Measurements from ENCODE around the gene ARHGAP18. TPM values are rescaled to one million over a fixed set of nuclear protein-coding genes. Genes with fewer than 3 reads are reported as not detected.

The ARHGAP18 gene
- total and polyA plus RNA-seq, 12 donors = 2.2 to 15.4 (median 4.1) TPM

- Histone ChIP-seq H3K27me3 (no peaks in the 10 kb centered on the region), H3K36me3 (peaks cover 0 to 63% (median 0%) of the 10 kb centered on the region in 9 donors), H3K4me1 (no peaks in the 10 kb centered on the region), H3K4me3 (no peak overlapping the region), H3K9me3 (no peaks in the 10 kb centered on the region), H3K27ac (no peak overlapping the region)
- DNase-seq (no peak), ATAC-seq (no peak)
- intact Hi-C loops (cut with DNase I) = no loop called here
- 61 to 77% methylated on average over 3 of the region's 3 CpGs for WGBS, 2 donors
- TF ChIP-seq, protein P1, sequence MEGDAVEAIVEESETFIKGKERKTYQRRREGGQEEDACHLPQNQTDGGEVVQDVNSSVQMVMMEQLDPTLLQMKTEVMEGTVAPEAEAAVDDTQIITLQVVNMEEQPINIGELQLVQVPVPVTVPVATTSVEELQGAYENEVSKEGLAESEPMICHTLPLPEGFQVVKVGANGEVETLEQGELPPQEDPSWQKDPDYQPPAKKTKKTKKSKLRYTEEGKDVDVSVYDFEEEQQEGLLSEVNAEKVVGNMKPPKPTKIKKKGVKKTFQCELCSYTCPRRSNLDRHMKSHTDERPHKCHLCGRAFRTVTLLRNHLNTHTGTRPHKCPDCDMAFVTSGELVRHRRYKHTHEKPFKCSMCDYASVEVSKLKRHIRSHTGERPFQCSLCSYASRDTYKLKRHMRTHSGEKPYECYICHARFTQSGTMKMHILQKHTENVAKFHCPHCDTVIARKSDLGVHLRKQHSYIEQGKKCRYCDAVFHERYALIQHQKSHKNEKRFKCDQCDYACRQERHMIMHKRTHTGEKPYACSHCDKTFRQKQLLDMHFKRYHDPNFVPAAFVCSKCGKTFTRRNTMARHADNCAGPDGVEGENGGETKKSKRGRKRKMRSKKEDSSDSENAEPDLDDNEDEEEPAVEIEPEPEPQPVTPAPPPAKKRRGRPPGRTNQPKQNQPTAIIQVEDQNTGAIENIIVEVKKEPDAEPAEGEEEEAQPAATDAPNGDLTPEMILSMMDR (IDR thresholded peaks at IDR 0.05) = no peak
These were observed 94.5 kb downstream of the ARHGAP18 start for GRCh38 chr6:129615496-129615895.

GRCh38 chr6:129615020-129615419, 95.0 kb downstream of the ARHGAP18 start:
- TF ChIP-seq, protein P1 (IDR thresholded peaks at IDR 0.05) = no peak
- H3K4me1 ChIP-seq = no peaks in the 10 kb centered on the region
- H3K9me3 ChIP-seq = no peaks in the 10 kb centered on the region
- ATAC-seq = no peak
- H3K36me3 ChIP-seq = peaks cover 0 to 68% (median 0%) of the 10 kb centered on the region in 9 donors
- no peak for DNase-seq
- no peak overlapping the region for H3K27ac ChIP-seq
- intact Hi-C loops (cut with DNase I) = no loop called here
- no peaks in the 10 kb centered on the region for H3K27me3 ChIP-seq
- WGBS, 2 donors = 97 to 98% methylated on average over 1 of the region's 1 CpG
- no peak overlapping the region for H3K4me3 ChIP-seq

DNA sequence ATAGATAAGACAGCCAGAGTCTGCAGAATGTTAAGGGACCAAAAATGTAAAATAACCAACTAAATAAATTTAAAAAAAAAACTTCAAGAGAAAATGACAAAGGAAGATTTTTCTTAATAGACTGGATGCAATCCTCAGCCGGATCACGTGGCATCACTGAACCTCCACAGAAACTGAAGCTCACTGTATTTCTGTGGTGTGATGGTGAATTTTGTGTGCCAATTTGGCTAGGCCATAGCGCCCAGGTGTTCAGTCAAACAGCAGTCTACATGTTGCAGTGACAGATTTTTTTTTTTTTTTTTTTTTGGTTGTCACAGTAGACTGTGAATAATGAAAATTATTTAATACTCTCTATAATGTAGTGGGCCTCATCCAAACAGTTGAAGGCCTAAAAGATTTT, 95.5 kb downstream of the ARHGAP18 start:
- Histone ChIP-seq H3K9me3 (no peaks in the 10 kb centered on the region), H3K27me3 (no peaks in the 10 kb centered on the region), H3K36me3 (peaks cover 0 to 74% (median 0%) of the 10 kb centered on the region in 9 donors), H3K4me1 (no peaks in the 10 kb centered on the region), H3K4me3 (no peak overlapping the region), H3K27ac (no peak overlapping the region)
- DNase-seq = no peak
- no peak for ATAC-seq
- 94 to 97% methylated on average over 3 of the region's 3 CpGs for WGBS, 2 donors
- intact Hi-C loops (cut with DNase I) = no loop called here
- TF ChIP-seq, protein P1 (IDR thresholded peaks at IDR 0.05) = no peak

DNA sequence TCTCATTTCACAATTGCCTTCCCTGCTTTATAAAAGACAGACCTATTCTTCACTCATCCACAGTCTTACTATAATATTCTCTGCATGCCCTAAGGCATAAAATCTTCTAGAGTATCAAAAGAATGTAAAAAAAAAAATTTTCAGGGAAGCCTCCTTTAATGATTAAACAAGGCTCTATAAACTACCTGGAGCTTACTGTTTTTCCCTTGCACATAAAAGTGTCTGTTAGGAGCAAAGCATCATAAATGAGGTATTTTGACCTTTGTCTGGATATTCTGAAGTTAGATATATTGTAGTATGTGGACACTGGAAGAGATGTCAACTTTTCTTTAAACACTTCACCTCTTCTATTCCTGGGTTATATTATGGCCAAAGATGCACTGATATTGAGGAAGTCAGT, 97.5 kb downstream of the ARHGAP18 start:
- intact Hi-C loops (cut with DNase I) = no loop called here
- ATAC-seq (no peak), DNase-seq (no peak)
- TF ChIP-seq, protein P1 (IDR thresholded peaks at IDR 0.05) = no peak
- Histone ChIP-seq H3K27ac (no peak overlapping the region), H3K27me3 (no peaks in the 10 kb centered on the region), H3K9me3 (no peaks in the 10 kb centered on the region), H3K4me3 (no peak overlapping the region), H3K36me3 (peaks cover 0 to 68% (median 0%) of the 10 kb centered on the region in 9 donors), H3K4me1 (peaks cover 0 to under 1% (median 0%) of the 10 kb centered on the region in 9 donors)
